Ishikawa (cell line): ENCODE results near the gene LRRC71.

Experiments
- CEBPB ChIP-seq: IDR thresholded peaks from 2 replicates; pipeline ENCODE4 v1.6.1; 2012
- CREB1 ChIP-seq: IDR thresholded peaks from 2 replicates; pipeline ENCODE4 v1.6.1; 2012; ENCODE audit warnings: low read depth
- EGR1 ChIP-seq: IDR thresholded peaks from 2 replicates; pipeline ENCODE4 v1.6.1; 2012
- EP300 ChIP-seq: IDR thresholded peaks from 2 replicates; pipeline ENCODE4 v1.6.1; 2012; ENCODE audit warnings: borderline replicate concordance
- FOXM1 ChIP-seq: IDR thresholded peaks from 2 replicates; pipeline ENCODE4 v1.6.1; 2012; ENCODE audit warnings: low read depth, borderline replicate concordance
- NFIC ChIP-seq: IDR thresholded peaks from 2 replicates; pipeline ENCODE4 v1.6.1; 2012
- RAD21 ChIP-seq: IDR thresholded peaks from 2 replicates; pipeline ENCODE4 v1.6.1; 2012; ENCODE audit warnings: low read depth
- TAF1 ChIP-seq: IDR thresholded peaks from 2 replicates; pipeline ENCODE4 v1.6.1; 2012; ENCODE audit warnings: low read depth, mild to moderate bottlenecking
- TCF12 ChIP-seq: IDR thresholded peaks from 2 replicates; pipeline ENCODE4 v1.6.1; 2012; ENCODE audit warnings: low read depth
- TEAD4 ChIP-seq: IDR thresholded peaks from 2 replicates; pipeline ENCODE4 v1.6.1; 2012
- YY1 ChIP-seq: IDR thresholded peaks from 2 replicates; pipeline ENCODE4 v1.6.1; 2012; ENCODE audit warnings: low read depth
- ZBTB7A ChIP-seq: IDR thresholded peaks from 2 replicates; pipeline ENCODE4 v1.6.1; 2012; ENCODE audit warnings: low read depth
- TF ChIP-seq, protein P1 (sequence below): IDR thresholded peaks from 2 replicates; pipeline ENCODE4 v1.6.1; 2012; ENCODE audit warnings: low read depth, mild to moderate bottlenecking
- TF ChIP-seq, protein P2 (sequence below): IDR thresholded peaks from 2 replicates; pipeline ENCODE4 v1.6.1; 2012
- TF ChIP-seq, protein P3 (sequence below): IDR thresholded peaks from 2 replicates; pipeline ENCODE4 v1.6.1; 2012

LRRC71 gene

DNA sequence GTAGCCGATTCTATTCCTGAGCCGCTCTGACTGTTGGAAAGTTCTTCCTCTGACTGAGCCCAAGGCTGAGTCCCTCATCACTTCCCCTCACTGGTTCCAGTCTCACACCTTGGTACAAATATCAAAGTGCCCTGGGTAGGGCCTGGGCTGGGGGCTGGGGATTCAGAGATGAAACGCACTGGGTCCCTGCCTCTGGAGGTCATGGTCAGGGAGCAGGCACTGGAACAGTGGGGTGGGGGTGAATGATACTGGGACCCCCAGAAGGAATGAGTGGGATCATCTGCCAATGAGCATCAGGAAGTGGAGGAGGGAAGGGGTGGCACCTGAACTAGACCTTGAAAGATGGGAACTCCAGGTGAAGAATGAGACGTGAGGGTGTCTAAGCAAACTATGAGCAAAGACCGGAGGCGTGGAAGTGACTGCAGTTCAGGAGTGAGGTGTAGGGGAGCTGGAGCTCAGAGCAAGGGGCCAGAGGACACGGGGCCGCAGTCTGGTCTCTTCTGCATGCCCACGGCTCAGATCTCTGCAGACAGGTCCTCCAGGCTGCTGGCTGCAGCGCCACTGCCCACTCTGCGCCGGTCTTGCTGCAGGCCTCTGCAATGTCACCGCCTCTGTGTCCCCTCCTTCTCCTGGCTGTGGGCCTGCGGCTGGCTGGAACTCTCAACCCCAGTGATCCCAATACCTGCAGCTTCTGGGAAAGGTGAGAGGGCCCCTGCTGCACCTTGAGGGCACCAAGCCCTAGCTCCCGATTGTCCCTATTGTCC is 16.9 kb upstream of the LRRC71 start:
- no peak for TF ChIP-seq CREB1
- no peak for TF ChIP-seq ZBTB7A
- no peak for TF ChIP-seq TEAD4
- no peak for TF ChIP-seq EGR1
- no peak for TF ChIP-seq NFIC
- TF ChIP-seq FOXM1, result no peak
- TF ChIP-seq TCF12, result no peak
- TF ChIP-seq TAF1, result no peak
- TF ChIP-seq RAD21, result no peak
- no peak for TF ChIP-seq EP300
- no peak for TF ChIP-seq CEBPB
- TF ChIP-seq, protein P1, sequence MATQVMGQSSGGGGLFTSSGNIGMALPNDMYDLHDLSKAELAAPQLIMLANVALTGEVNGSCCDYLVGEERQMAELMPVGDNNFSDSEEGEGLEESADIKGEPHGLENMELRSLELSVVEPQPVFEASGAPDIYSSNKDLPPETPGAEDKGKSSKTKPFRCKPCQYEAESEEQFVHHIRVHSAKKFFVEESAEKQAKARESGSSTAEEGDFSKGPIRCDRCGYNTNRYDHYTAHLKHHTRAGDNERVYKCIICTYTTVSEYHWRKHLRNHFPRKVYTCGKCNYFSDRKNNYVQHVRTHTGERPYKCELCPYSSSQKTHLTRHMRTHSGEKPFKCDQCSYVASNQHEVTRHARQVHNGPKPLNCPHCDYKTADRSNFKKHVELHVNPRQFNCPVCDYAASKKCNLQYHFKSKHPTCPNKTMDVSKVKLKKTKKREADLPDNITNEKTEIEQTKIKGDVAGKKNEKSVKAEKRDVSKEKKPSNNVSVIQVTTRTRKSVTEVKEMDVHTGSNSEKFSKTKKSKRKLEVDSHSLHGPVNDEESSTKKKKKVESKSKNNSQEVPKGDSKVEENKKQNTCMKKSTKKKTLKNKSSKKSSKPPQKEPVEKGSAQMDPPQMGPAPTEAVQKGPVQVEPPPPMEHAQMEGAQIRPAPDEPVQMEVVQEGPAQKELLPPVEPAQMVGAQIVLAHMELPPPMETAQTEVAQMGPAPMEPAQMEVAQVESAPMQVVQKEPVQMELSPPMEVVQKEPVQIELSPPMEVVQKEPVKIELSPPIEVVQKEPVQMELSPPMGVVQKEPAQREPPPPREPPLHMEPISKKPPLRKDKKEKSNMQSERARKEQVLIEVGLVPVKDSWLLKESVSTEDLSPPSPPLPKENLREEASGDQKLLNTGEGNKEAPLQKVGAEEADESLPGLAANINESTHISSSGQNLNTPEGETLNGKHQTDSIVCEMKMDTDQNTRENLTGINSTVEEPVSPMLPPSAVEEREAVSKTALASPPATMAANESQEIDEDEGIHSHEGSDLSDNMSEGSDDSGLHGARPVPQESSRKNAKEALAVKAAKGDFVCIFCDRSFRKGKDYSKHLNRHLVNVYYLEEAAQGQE, result no peak
- TF ChIP-seq, protein P2, sequence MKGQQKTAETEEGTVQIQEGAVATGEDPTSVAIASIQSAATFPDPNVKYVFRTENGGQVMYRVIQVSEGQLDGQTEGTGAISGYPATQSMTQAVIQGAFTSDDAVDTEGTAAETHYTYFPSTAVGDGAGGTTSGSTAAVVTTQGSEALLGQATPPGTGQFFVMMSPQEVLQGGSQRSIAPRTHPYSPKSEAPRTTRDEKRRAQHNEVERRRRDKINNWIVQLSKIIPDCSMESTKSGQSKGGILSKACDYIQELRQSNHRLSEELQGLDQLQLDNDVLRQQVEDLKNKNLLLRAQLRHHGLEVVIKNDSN, result no peak
- TF ChIP-seq YY1, result no peak

DNA sequence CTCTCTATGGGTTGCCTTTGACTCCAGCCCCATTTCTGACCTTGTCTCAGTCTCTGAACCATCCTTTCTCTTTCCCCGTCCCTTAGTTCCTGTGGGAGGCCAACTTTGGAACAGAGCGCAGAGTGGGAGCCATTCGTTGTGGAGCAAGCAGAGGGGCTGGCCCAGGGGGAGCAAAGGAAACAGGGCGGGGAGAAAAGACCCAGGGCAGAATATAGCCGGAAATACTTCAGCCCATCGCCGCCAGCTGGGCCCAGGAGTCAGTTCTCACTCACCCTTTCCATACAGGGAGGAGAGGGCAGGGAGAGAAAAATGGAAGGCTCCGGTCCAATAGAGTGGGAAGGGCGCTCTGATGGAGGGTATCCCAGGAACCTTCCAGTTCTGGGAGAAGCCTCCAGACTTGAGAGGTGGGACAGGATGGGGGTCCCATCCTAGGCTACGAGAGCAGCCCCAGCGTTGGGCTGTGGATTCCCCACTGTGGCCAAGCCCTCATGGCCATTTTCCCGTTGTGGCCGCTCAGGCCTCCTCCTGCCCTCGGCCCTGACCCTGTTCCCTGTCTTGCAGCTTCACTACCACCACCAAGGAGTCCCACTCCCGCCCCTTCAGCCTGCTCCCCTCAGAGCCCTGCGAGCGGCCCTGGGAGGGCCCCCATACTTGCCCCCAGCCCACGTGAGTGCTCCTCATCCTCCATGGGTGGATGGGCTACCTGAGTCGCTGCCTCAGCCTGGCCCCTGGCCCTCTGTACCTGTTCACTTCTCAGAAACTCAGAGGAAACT is 16.1 kb upstream of the LRRC71 start:
- TF ChIP-seq CEBPB, result no peak
- TF ChIP-seq EGR1, result no peak
- TF ChIP-seq, protein P1, result no peak
- TF ChIP-seq CREB1, result no peak
- TF ChIP-seq ZBTB7A, result no peak
- TF ChIP-seq, protein P3, sequence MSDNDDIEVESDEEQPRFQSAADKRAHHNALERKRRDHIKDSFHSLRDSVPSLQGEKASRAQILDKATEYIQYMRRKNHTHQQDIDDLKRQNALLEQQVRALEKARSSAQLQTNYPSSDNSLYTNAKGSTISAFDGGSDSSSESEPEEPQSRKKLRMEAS, result no peak
- TF ChIP-seq NFIC, result no peak

DNA sequence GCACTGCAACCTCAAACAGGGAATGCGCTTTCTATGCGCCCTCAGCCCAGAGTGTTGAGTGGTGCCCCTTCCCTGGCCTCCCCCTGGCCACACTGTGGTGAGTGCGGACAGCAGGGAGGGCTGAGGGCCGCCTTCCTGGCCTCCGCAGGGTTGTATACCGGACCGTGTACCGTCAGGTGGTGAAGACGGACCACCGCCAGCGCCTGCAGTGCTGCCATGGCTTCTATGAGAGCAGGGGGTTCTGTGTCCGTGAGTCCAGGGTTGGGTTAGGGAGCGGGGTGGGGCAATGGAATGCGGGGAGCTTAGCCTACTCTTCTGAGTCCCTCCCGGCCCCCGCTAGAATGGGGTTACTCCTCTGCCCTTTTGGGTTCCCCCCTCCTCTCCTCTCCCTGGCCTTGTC is 15.3 kb upstream of the LRRC71 start:
- TF ChIP-seq ZBTB7A (no peak), EP300 (no peak), RAD21 (no peak), YY1 (no peak), TCF12 (no peak), EGR1 (no peak), TEAD4 (no peak), TAF1 (no peak), CEBPB (no peak), CREB1 (no peak), NFIC (no peak)
- TF ChIP-seq, protein P3, result no peak
- TF ChIP-seq, protein P1, result no peak
- TF ChIP-seq, protein P2, result no peak

DNA sequence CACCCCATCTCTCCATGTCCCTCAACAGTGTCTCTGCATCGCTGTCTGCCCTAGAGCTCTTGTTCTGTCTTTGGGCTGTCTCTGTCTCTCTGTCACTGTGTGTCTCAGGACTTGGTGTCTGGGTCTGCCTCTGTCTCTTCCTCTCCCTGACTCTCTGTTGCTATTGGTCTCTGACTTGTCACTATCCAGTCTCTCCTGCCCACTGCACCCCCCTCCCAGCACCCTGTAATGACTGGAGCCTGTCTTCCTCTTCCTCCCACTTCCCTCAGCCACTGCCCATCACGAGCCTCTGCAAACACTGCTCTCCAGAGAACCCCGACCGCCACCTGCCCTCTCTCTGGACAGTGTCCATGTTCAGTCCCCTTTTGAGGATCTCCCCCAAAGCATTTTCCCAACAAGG is 14.8 kb upstream of the LRRC71 start:
- TF ChIP-seq, protein P3, result no peak
- TF ChIP-seq NFIC (no peak), YY1 (no peak), FOXM1 (no peak), EGR1 (no peak), RAD21 (no peak), CEBPB (no peak), EP300 (no peak), TAF1 (no peak), TCF12 (no peak), ZBTB7A (no peak), TEAD4 (no peak), CREB1 (no peak)
- TF ChIP-seq, protein P1, result no peak
- TF ChIP-seq, protein P2, result no peak
